IPS-18a (cell line): ENCODE measurements around the gene ERICH4.

Experiments
- H3K27ac ChIP-seq: one replicate; pipeline ENCODE4 v1.5.1; 2013; ENCODE audit warnings: low read length
- H3K27me3 ChIP-seq: one replicate; pipeline ENCODE4 v1.6.1; 2013; ENCODE audit warnings: mild to moderate bottlenecking, low read length; ENCODE audit not compliant: control insufficient read depth, insufficient read depth
- H3K36me3 ChIP-seq: one replicate; pipeline ENCODE4 v1.6.1; 2013; ENCODE audit warnings: low read depth, low read length; ENCODE audit not compliant: control insufficient read depth
- H3K4me1 ChIP-seq: one replicate; pipeline ENCODE4 v1.6.1; 2013; ENCODE audit warnings: low read depth, low read length; ENCODE audit not compliant: control insufficient read depth
- H3K4me3 ChIP-seq: one replicate; pipeline ENCODE4 v1.5.1; 2013; ENCODE audit warnings: low read length
- H3K9ac ChIP-seq: one replicate; pipeline ENCODE4 v1.6.1; 2013; ENCODE audit warnings: mild to moderate bottlenecking, low read length, moderate library complexity
- H3K9me3 ChIP-seq: one replicate; pipeline ENCODE4 v1.6.1; 2013; ENCODE audit warnings: low read depth, low read length; ENCODE audit not compliant: control insufficient read depth

The ERICH4 gene

GRCh38 chr19:41439441-41440222 lies 3.3 kb upstream of the ERICH4 start, which contains the start of gene DMAC2:
DMAC2 (minus strand) TSS chr19:41439912; CDS start chr19:41439899, 13 bp downstream.
- no peaks in the 10 kb centered on the region for H3K27me3 ChIP-seq
- peak within 1 kb of the TSS; percentile 81 for H3K4me3 ChIP-seq
- H3K36me3 ChIP-seq: no peaks in the 10 kb centered on the region
- no peaks in the 10 kb centered on the region for H3K9me3 ChIP-seq
- no peaks in the 10 kb centered on the region for H3K4me1 ChIP-seq
- peak within 1 kb of the TSS; percentile 89 for H3K9ac ChIP-seq
- peak within 1 kb of the TSS; percentile 96 for H3K27ac ChIP-seq

GRCh38 chr19:41441321-41441945 lies 1.5 kb upstream of the ERICH4 start:
- no peak overlapping the region for H3K9ac ChIP-seq
- no peaks in the 10 kb centered on the region for H3K9me3 ChIP-seq
- H3K27me3 ChIP-seq: no peaks in the 10 kb centered on the region
- H3K36me3 ChIP-seq: no peaks in the 10 kb centered on the region
- no peak overlapping the region for H3K27ac ChIP-seq
- H3K4me1 ChIP-seq: no peaks in the 10 kb centered on the region
- H3K4me3 ChIP-seq: no peak overlapping the region

GRCh38 chr19:41443813-41444455 lies 978 bp downstream of the ERICH4 start:
- no peaks in the 10 kb centered on the region for H3K4me1 ChIP-seq
- no peaks in the 10 kb centered on the region for H3K36me3 ChIP-seq
- no peak overlapping the region for H3K4me3 ChIP-seq
- H3K27ac ChIP-seq: no peak overlapping the region
- H3K27me3 ChIP-seq: peaks cover 15% of the 10 kb centered on the region
- no peak overlapping the region for H3K9ac ChIP-seq
- no peaks in the 10 kb centered on the region for H3K9me3 ChIP-seq

- no peak overlapping the region for H3K27ac ChIP-seq
- H3K36me3 ChIP-seq: no peaks in the 10 kb centered on the region
- H3K4me3 ChIP-seq: no peak overlapping the region
- peaks cover 19% of the 10 kb centered on the region for H3K27me3 ChIP-seq
- H3K4me1 ChIP-seq: no peaks in the 10 kb centered on the region
- no peak overlapping the region for H3K9ac ChIP-seq
- no peaks in the 10 kb centered on the region for H3K9me3 ChIP-seq
These were observed 2.6 kb downstream of the ERICH4 start for GRCh38 chr19:41445575-41445974.

- Histone ChIP-seq H3K4me1 (no peaks in the 10 kb centered on the region), H3K27ac (no peak overlapping the region), H3K9ac (no peak overlapping the region), H3K36me3 (no peaks in the 10 kb centered on the region), H3K9me3 (no peaks in the 10 kb centered on the region), H3K27me3 (peaks cover 19% of the 10 kb centered on the region), H3K4me3 (no peak overlapping the region)
These were observed 4.9 kb downstream of the ERICH4 start for GRCh38 chr19:41447732-41448332.

- Histone ChIP-seq H3K27me3 (peaks cover 19% of the 10 kb centered on the region), H3K9me3 (no peaks in the 10 kb centered on the region), H3K36me3 (no peaks in the 10 kb centered on the region), H3K4me1 (no peaks in the 10 kb centered on the region), H3K9ac (no peak overlapping the region), H3K4me3 (peak overlapping the region; percentile 45), H3K27ac (no peak overlapping the region)
These were observed 6.3 kb downstream of the ERICH4 start for GRCh38 chr19:41449079-41449864.

- H3K27ac ChIP-seq: no peak overlapping the region
- H3K4me3 ChIP-seq: no peak overlapping the region
- H3K9me3 ChIP-seq: no peaks in the 10 kb centered on the region
- H3K36me3 ChIP-seq: no peaks in the 10 kb centered on the region
- no peaks in the 10 kb centered on the region for H3K4me1 ChIP-seq
- peaks cover 19% of the 10 kb centered on the region for H3K27me3 ChIP-seq
- no peak overlapping the region for H3K9ac ChIP-seq
These were observed 6.9 kb downstream of the ERICH4 start for GRCh38 chr19:41449865-41450178.

- peaks cover 21% of the 10 kb centered on the region for H3K27me3 ChIP-seq
- H3K4me1 ChIP-seq: no peaks in the 10 kb centered on the region
- no peak overlapping the region for H3K27ac ChIP-seq
- no peak overlapping the region for H3K4me3 ChIP-seq
- H3K9me3 ChIP-seq: no peaks in the 10 kb centered on the region
- H3K9ac ChIP-seq: no peak overlapping the region
- no peaks in the 10 kb centered on the region for H3K36me3 ChIP-seq
These were observed 9.8 kb downstream of the ERICH4 start for GRCh38 chr19:41452584-41453275.

GRCh38 chr19:41455936-41456335 lies 13.0 kb downstream of the ERICH4 start:
- no peaks in the 10 kb centered on the region for H3K4me1 ChIP-seq
- no peaks in the 10 kb centered on the region for H3K36me3 ChIP-seq
- H3K9me3 ChIP-seq: no peaks in the 10 kb centered on the region
- no peak overlapping the region for H3K27ac ChIP-seq
- peaks cover 7% of the 10 kb centered on the region for H3K27me3 ChIP-seq
- H3K9ac ChIP-seq: no peak overlapping the region
- H3K4me3 ChIP-seq: no peak overlapping the region

- Histone ChIP-seq H3K4me3 (no peak overlapping the region), H3K27ac (no peak overlapping the region), H3K9ac (no peak overlapping the region), H3K9me3 (no peaks in the 10 kb centered on the region), H3K36me3 (no peaks in the 10 kb centered on the region), H3K27me3 (peaks cover 7% of the 10 kb centered on the region), H3K4me1 (no peaks in the 10 kb centered on the region)
These were observed 13.5 kb downstream of the ERICH4 start for GRCh38 chr19:41456342-41456918.
